Liver (tissue), 9 donors: Measurements from ENCODE around the gene VAMP4. TPM values are rescaled to one million over a fixed set of nuclear protein-coding genes. Genes with fewer than 3 reads are reported as not detected.

Experiments used
- DNase-seq: peaks from one replicate; pipeline ENCODE4 v3.0.0-alpha.2; 2017; ENCODE audit warnings: low spot score
- H3K27ac ChIP-seq, 2 donors: one replicate each; pipeline ENCODE4 v1.7.0; 2013; ENCODE audit warnings: inconsistent platforms in 2 of 2, low read length in 2 of 2, control low read depth in 1 of 2, low read depth in 1 of 2, mild to moderate bottlenecking in 1 of 2
- H3K27me3 ChIP-seq, 4 donors: one replicate each; pipeline versions ENCODE4 v1.6.1 to v1.7.0; 2013; ENCODE audit warnings: low read length in 3 of 4, inconsistent platforms in 1 of 4, mild to moderate bottlenecking in 1 of 4, moderate library complexity in 1 of 4; ENCODE audit not compliant: control insufficient read depth in 4 of 4, insufficient read depth in 4 of 4
- H3K36me3 ChIP-seq, 4 donors: one replicate each; pipeline versions ENCODE4 v1.6.1 to v1.7.0; 2013; ENCODE audit warnings: low read length in 3 of 4, mild to moderate bottlenecking in 3 of 4, low read depth in 1 of 4, moderate library complexity in 1 of 4; ENCODE audit not compliant: control insufficient read depth in 4 of 4, insufficient read depth in 3 of 4
- H3K4me1 ChIP-seq, 4 donors: one replicate each; pipeline versions ENCODE4 v1.6.1 to v1.7.0; 2013; ENCODE audit warnings: low read length in 3 of 4, mild to moderate bottlenecking in 3 of 4, moderate library complexity in 1 of 4; ENCODE audit not compliant: control insufficient read depth in 4 of 4, insufficient read depth in 4 of 4
- H3K4me3 ChIP-seq, 3 donors: one replicate each; pipeline versions ENCODE4 v1.6.1 to v1.7.0; 2013; ENCODE audit warnings: low read length in 3 of 3, control low read depth in 1 of 3, low read depth in 1 of 3, mild to moderate bottlenecking in 1 of 3
- H3K9ac ChIP-seq, 2 donors: one replicate each; pipeline ENCODE4 v1.7.0; 2013; ENCODE audit warnings: low read length in 2 of 2, mild to moderate bottlenecking in 2 of 2, moderate library complexity in 2 of 2, control low read depth in 1 of 2, low read depth in 1 of 2
- H3K9me3 ChIP-seq, 4 donors: one replicate each; pipeline versions ENCODE4 v1.6.1 to v1.7.0; 2013; ENCODE audit warnings: low read length in 3 of 4; ENCODE audit not compliant: control insufficient read depth in 4 of 4
- FOXA1 ChIP-seq: IDR thresholded peaks from 2 replicates; pipeline ENCODE4 v1.6.1; 2016; ENCODE audit warnings: antibody characterized with exemption
- FOXA2 ChIP-seq: IDR thresholded peaks from 2 replicates; pipeline ENCODE4 v1.6.1; 2016; ENCODE audit warnings: antibody characterized with exemption
- GABPA ChIP-seq, 2 donors: IDR thresholded peaks in 1 of 2; conservative IDR thresholded peaks in 1 of 2; 2 replicates each; pipeline ENCODE4 v1.6.1; 2016; ENCODE audit warnings: antibody characterized with exemption in 2 of 2, mild to moderate bottlenecking in 1 of 2, moderate library complexity in 1 of 2
- JUND ChIP-seq, 2 donors: IDR thresholded peaks; 2 replicates each; pipeline ENCODE4 v1.6.1; 2016; ENCODE audit warnings: antibody characterized with exemption in 2 of 2
- NR2F2 ChIP-seq: IDR thresholded peaks from 2 replicates; pipeline ENCODE4 v1.6.1; 2016; ENCODE audit warnings: antibody characterized with exemption
- RAD21 ChIP-seq, 2 donors: IDR thresholded peaks; 2 replicates each; pipeline ENCODE4 v1.6.1; 2016; ENCODE audit warnings: antibody characterized with exemption in 2 of 2, mild to moderate bottlenecking in 2 of 2
- RXRA ChIP-seq, 2 donors: IDR thresholded peaks; 2 replicates each; pipeline ENCODE4 v1.6.1; 2017 to 2018; ENCODE audit warnings: antibody characterized with exemption in 2 of 2, mild to moderate bottlenecking in 1 of 2
- SP1 ChIP-seq: IDR thresholded peaks from 2 replicates; pipeline ENCODE4 v1.6.1; 2018; ENCODE audit warnings: antibody characterized with exemption, mild to moderate bottlenecking
- WGBS: extraction: QIAGEN DNeasy Blood & Tissue Kit; methylation state at CpG from one replicate; pipeline ENCODE4 v1.1.7; 2013; 5-methylcytosine and 5-hydroxymethylcytosine counted together
- polyA plus RNA-seq, 2 donors: library from polyadenylated mRNA; stranded (reverse) in 1 of 2; unstranded in 1 of 2; fragments of 200-250 nt in 1 of 2; fragments of >200 nt in 1 of 2; fragmentation: Nextera tagmentation in 1 of 2; extraction: Ambion mirVana in 1 of 2; gene quantifications; one replicate each; pipeline versions ENCODE4 v1.2.1 to v1.2.3, GENCODE V29; 2013 to 2015
- total RNA-seq, 2 donors: library from RNA; depleted of rRNA; stranded (reverse); fragments of >200 nt; gene quantifications; one replicate each; pipeline ENCODE4 v1.2.3, GENCODE V29; 2014
- TF ChIP-seq, protein P1 (sequence below): IDR thresholded peaks from 2 replicates; pipeline ENCODE4 v1.6.1; 2016; ENCODE audit warnings: antibody characterized with exemption, mild to moderate bottlenecking
- TF ChIP-seq, protein P2 (sequence below): IDR thresholded peaks from 2 replicates; pipeline ENCODE4 v1.6.1; 2016; ENCODE audit warnings: antibody characterized with exemption
- TF ChIP-seq, protein P3 (sequence below): IDR thresholded peaks from 2 replicates; pipeline ENCODE4 v1.6.1; 2016; ENCODE audit warnings: antibody characterized with exemption
- TF ChIP-seq, protein P4 (sequence below): fragments of 150-350 bp; IDR thresholded peaks from 2 replicates; pipeline ENCODE4 v1.5.1; 2017; ENCODE audit warnings: improper control_type of control experiment, low read depth, low read length; ENCODE audit not compliant: missing input control
- TF ChIP-seq, protein P5 (sequence below): IDR thresholded peaks from 2 replicates; pipeline ENCODE4 v1.6.1; 2016; ENCODE audit warnings: antibody characterized with exemption
- donor health status: healthy.
- donor health status: healthy.
- donor health status: healthy.
- donor health status: healthy.
- donor health status: healthy.

The VAMP4 gene
- total and polyA plus RNA-seq, 4 donors: 4.0 to 6.1 (median 4.8) TPM

DNA sequence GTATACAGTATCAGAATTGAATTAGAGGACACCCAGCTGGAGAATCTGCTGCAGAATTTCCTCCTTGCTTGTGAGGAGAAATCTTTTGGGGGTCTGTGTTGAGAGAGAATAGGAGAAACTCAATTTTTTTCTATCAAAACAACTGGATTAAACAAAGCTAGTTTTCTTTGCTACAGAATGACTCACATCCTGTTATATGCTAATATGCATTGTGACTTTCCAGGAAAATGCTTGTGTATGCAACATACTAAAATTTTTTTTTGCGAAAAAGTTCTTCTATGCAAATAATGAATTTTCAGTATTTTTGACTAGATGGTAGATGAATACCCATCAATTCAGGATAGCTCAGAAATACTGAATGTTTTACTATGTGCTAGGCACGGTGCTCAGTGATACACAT is 2.2 kb downstream of the VAMP4 start:
- Histone ChIP-seq H3K4me3 (no peak overlapping the region), H3K9ac (no peak overlapping the region), H3K9me3 (no peaks in the 10 kb centered on the region), H3K27ac (no peak overlapping the region), H3K27me3 (no peaks in the 10 kb centered on the region), H3K36me3 (peaks cover 0 to 8% (median 3%) of the 10 kb centered on the region in 4 donors), H3K4me1 (peaks cover 4 to 20% (median 10%) of the 10 kb centered on the region in 4 donors)
- DNase-seq: no peak
- 85% methylated on average over 2 of the region's 2 CpGs for WGBS
- no peak for TF ChIP-seq JUND (IDR thresholded peaks at IDR 0.05)
- TF ChIP-seq RXRA (IDR thresholded peaks at IDR 0.05): no peak
- no peak for TF ChIP-seq GABPA (IDR thresholded peaks at IDR 0.05 in 1 of 2, conservative IDR thresholded peaks at IDR 0.05 in 1 of 2)
- TF ChIP-seq, protein P1, sequence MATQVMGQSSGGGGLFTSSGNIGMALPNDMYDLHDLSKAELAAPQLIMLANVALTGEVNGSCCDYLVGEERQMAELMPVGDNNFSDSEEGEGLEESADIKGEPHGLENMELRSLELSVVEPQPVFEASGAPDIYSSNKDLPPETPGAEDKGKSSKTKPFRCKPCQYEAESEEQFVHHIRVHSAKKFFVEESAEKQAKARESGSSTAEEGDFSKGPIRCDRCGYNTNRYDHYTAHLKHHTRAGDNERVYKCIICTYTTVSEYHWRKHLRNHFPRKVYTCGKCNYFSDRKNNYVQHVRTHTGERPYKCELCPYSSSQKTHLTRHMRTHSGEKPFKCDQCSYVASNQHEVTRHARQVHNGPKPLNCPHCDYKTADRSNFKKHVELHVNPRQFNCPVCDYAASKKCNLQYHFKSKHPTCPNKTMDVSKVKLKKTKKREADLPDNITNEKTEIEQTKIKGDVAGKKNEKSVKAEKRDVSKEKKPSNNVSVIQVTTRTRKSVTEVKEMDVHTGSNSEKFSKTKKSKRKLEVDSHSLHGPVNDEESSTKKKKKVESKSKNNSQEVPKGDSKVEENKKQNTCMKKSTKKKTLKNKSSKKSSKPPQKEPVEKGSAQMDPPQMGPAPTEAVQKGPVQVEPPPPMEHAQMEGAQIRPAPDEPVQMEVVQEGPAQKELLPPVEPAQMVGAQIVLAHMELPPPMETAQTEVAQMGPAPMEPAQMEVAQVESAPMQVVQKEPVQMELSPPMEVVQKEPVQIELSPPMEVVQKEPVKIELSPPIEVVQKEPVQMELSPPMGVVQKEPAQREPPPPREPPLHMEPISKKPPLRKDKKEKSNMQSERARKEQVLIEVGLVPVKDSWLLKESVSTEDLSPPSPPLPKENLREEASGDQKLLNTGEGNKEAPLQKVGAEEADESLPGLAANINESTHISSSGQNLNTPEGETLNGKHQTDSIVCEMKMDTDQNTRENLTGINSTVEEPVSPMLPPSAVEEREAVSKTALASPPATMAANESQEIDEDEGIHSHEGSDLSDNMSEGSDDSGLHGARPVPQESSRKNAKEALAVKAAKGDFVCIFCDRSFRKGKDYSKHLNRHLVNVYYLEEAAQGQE: no peak

DNA sequence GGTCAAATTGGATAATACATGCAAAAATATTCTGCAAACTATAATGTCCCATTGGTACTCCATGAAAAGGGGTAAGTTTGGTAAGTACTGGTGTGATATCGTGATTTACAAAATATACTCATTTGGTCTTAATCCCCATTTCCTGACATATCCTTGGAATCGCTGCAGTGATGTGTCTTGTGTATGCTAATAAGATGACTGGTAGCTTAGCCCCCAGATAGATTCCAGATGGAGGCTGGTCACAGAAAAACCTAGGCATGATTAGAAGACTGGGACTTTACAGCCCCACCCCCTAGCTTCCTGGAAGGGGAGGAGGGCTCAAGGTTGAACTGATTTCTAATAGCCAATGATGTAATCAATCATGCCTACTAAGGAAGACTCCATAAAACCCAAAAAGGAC is 3.0 kb downstream of the VAMP4 start:
- Histone ChIP-seq H3K27ac (no peak overlapping the region), H3K4me3 (no peak overlapping the region), H3K9me3 (no peaks in the 10 kb centered on the region), H3K27me3 (no peaks in the 10 kb centered on the region), H3K9ac (no peak overlapping the region), H3K36me3 (peaks cover 0 to 8% (median 3%) of the 10 kb centered on the region in 4 donors), H3K4me1 (peaks cover 4 to 20% (median 10%) of the 10 kb centered on the region in 4 donors)
- WGBS: 93% methylated on average over 2 of the region's 2 CpGs
- DNase-seq: no peak
- TF ChIP-seq NR2F2: no peak
- TF ChIP-seq RAD21 (IDR thresholded peaks at IDR 0.05): no peak
- TF ChIP-seq, protein P1: no peak
- TF ChIP-seq, protein P2, sequence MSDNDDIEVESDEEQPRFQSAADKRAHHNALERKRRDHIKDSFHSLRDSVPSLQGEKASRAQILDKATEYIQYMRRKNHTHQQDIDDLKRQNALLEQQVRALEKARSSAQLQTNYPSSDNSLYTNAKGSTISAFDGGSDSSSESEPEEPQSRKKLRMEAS: no peak
- TF ChIP-seq FOXA2: no peak
- TF ChIP-seq, protein P3, sequence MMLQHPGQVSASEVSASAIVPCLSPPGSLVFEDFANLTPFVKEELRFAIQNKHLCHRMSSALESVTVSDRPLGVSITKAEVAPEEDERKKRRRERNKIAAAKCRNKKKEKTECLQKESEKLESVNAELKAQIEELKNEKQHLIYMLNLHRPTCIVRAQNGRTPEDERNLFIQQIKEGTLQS: no peak
- no peak for TF ChIP-seq FOXA1
- TF ChIP-seq, protein P4, sequence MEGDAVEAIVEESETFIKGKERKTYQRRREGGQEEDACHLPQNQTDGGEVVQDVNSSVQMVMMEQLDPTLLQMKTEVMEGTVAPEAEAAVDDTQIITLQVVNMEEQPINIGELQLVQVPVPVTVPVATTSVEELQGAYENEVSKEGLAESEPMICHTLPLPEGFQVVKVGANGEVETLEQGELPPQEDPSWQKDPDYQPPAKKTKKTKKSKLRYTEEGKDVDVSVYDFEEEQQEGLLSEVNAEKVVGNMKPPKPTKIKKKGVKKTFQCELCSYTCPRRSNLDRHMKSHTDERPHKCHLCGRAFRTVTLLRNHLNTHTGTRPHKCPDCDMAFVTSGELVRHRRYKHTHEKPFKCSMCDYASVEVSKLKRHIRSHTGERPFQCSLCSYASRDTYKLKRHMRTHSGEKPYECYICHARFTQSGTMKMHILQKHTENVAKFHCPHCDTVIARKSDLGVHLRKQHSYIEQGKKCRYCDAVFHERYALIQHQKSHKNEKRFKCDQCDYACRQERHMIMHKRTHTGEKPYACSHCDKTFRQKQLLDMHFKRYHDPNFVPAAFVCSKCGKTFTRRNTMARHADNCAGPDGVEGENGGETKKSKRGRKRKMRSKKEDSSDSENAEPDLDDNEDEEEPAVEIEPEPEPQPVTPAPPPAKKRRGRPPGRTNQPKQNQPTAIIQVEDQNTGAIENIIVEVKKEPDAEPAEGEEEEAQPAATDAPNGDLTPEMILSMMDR: no peak
- TF ChIP-seq JUND (IDR thresholded peaks at IDR 0.05): no peak
- TF ChIP-seq, protein P5, sequence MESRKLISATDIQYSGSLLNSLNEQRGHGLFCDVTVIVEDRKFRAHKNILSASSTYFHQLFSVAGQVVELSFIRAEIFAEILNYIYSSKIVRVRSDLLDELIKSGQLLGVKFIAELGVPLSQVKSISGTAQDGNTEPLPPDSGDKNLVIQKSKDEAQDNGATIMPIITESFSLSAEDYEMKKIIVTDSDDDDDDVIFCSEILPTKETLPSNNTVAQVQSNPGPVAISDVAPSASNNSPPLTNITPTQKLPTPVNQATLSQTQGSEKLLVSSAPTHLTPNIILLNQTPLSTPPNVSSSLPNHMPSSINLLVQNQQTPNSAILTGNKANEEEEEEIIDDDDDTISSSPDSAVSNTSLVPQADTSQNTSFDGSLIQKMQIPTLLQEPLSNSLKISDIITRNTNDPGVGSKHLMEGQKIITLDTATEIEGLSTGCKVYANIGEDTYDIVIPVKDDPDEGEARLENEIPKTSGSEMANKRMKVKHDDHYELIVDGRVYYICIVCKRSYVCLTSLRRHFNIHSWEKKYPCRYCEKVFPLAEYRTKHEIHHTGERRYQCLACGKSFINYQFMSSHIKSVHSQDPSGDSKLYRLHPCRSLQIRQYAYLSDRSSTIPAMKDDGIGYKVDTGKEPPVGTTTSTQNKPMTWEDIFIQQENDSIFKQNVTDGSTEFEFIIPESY: no peak
- no peak for TF ChIP-seq SP1
